ENCODE results near the gene CDH18. TPM values are rescaled to one million over a fixed set of nuclear protein-coding genes. Genes with fewer than 3 reads are reported as not detected.

Gene CDH18
- total RNA-seq, 1 donor from 2014 or later, result 0.49 TPM

DNA sequence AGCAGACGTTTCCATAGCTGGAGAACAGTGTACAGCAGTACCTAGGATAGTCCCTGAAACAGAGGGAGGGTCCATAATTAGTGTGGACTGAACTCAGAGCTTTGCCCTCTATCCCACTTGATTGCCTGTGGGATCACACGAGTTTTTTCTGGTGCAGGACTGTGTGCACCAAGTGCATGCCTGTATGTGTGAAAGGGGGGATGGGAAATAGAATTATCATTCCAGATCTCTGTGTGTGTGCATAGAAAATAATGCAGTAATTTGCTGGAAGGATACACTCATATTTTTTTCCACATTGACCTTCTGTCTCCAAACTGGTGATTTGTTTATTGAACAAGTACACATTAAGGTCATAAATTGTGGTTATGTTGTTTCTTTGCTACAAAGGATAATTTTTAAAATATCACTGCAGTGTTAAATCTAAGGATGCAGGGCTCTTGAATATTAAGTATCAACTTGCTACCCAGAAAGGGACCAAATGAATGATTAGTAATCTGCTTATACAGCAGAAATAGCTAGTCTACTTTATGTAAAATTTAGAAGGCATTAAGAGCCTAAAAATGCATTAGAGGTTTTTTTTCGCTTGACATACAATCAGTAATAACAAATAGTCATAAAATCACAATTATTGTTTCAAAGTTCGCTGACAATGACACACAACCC lies 292.9 kb downstream of the CDH18 start:
- Mint-ChIP-seq H3K27me3 (ENCODE audit: unreplicated experiment) (no peaks in the 10 kb centered on the region), H3K27ac (ENCODE audit: unreplicated experiment) (no peak overlapping the region), H3K4me3 (ENCODE audit: unreplicated experiment) (no peak overlapping the region), H3K36me3 (ENCODE audit: unreplicated experiment) (no peaks in the 10 kb centered on the region), H3K4me1 (ENCODE audit: low read depth, unreplicated experiment) (no peaks in the 10 kb centered on the region), H3K9me3 (ENCODE audit: unreplicated experiment) (no peaks in the 10 kb centered on the region)
- no peak for DNase-seq
- TF ChIP-seq CTCF (IDR thresholded peaks at IDR 0.05; ENCODE audit: partially characterized antibody, unreplicated experiment), result no peak

- TF ChIP-seq CTCF (IDR thresholded peaks at IDR 0.05; ENCODE audit: partially characterized antibody, unreplicated experiment), result no peak
- Mint-ChIP-seq H3K4me1 (ENCODE audit: low read depth, unreplicated experiment) (no peaks in the 10 kb centered on the region), H3K27ac (ENCODE audit: unreplicated experiment) (no peak overlapping the region), H3K36me3 (ENCODE audit: unreplicated experiment) (no peaks in the 10 kb centered on the region), H3K4me3 (ENCODE audit: unreplicated experiment) (no peak overlapping the region), H3K9me3 (ENCODE audit: unreplicated experiment) (no peaks in the 10 kb centered on the region), H3K27me3 (ENCODE audit: unreplicated experiment) (no peaks in the 10 kb centered on the region)
- no peak for DNase-seq
Measured at GRCh38 chr5:19690978-19691377, 297.0 kb downstream of the CDH18 start.

- no peak for DNase-seq
- Mint-ChIP-seq H3K4me1 (ENCODE audit: low read depth, unreplicated experiment) (no peaks in the 10 kb centered on the region), H3K9me3 (ENCODE audit: unreplicated experiment) (no peaks in the 10 kb centered on the region), H3K36me3 (ENCODE audit: unreplicated experiment) (no peaks in the 10 kb centered on the region), H3K27ac (ENCODE audit: unreplicated experiment) (no peak overlapping the region), H3K27me3 (ENCODE audit: unreplicated experiment) (no peaks in the 10 kb centered on the region), H3K4me3 (ENCODE audit: unreplicated experiment) (no peak overlapping the region)
- no peak for TF ChIP-seq CTCF (IDR thresholded peaks at IDR 0.05; ENCODE audit: partially characterized antibody, unreplicated experiment)
Measured at GRCh38 chr5:19685473-19685872, 302.5 kb downstream of the CDH18 start.

GRCh38 chr5:19676895-19677294 lies 311.1 kb downstream of the CDH18 start:
- DNase-seq, result no peak
- Mint-ChIP-seq H3K4me1 (ENCODE audit: low read depth, unreplicated experiment) (no peaks in the 10 kb centered on the region), H3K36me3 (ENCODE audit: unreplicated experiment) (peaks cover 4% of the 10 kb centered on the region), H3K27me3 (ENCODE audit: unreplicated experiment) (no peaks in the 10 kb centered on the region), H3K27ac (ENCODE audit: unreplicated experiment) (no peak overlapping the region), H3K4me3 (ENCODE audit: unreplicated experiment) (no peak overlapping the region), H3K9me3 (ENCODE audit: unreplicated experiment) (no peaks in the 10 kb centered on the region)
- TF ChIP-seq CTCF (IDR thresholded peaks at IDR 0.05; ENCODE audit: partially characterized antibody, unreplicated experiment), result no peak

DNA sequence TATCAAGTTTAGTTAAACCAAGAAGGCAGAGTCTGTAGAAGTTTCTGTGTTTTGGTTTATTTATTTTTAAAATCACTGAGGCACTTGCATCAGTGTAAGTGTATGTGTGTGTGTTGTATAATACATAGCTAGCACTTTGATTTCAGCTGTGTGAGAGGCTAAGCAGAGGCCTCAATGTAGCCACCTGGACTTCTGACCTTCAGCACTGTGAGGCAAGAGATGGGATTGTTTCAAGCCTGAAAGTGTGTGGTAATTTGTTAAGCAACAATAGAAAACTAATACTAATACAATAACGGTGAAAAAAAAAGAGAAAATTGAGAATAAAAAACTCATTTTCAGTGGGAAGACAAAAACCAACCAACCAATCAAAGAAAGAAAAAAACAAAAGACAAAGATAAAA lies 327.3 kb downstream of the CDH18 start:
- Mint-ChIP-seq H3K36me3 (ENCODE audit: unreplicated experiment) (no peaks in the 10 kb centered on the region), H3K27me3 (ENCODE audit: unreplicated experiment) (no peaks in the 10 kb centered on the region), H3K4me1 (ENCODE audit: low read depth, unreplicated experiment) (peaks cover 4% of the 10 kb centered on the region), H3K27ac (ENCODE audit: unreplicated experiment) (no peak overlapping the region), H3K9me3 (ENCODE audit: unreplicated experiment) (no peaks in the 10 kb centered on the region), H3K4me3 (ENCODE audit: unreplicated experiment) (no peak overlapping the region)
- TF ChIP-seq CTCF (IDR thresholded peaks at IDR 0.05; ENCODE audit: partially characterized antibody, unreplicated experiment), result no peak
- no peak for DNase-seq
